ENCODE results near the gene PDE7B.

The PDE7B gene

GRCh38 chr6:135941275-135942025 lies 89.9 kb downstream of the PDE7B start:
- no peak overlapping the region for H3K27ac ChIP-seq
- TF ChIP-seq, protein P1, sequence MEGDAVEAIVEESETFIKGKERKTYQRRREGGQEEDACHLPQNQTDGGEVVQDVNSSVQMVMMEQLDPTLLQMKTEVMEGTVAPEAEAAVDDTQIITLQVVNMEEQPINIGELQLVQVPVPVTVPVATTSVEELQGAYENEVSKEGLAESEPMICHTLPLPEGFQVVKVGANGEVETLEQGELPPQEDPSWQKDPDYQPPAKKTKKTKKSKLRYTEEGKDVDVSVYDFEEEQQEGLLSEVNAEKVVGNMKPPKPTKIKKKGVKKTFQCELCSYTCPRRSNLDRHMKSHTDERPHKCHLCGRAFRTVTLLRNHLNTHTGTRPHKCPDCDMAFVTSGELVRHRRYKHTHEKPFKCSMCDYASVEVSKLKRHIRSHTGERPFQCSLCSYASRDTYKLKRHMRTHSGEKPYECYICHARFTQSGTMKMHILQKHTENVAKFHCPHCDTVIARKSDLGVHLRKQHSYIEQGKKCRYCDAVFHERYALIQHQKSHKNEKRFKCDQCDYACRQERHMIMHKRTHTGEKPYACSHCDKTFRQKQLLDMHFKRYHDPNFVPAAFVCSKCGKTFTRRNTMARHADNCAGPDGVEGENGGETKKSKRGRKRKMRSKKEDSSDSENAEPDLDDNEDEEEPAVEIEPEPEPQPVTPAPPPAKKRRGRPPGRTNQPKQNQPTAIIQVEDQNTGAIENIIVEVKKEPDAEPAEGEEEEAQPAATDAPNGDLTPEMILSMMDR (conservative IDR thresholded peaks at IDR 0.05), result no peak

DNA sequence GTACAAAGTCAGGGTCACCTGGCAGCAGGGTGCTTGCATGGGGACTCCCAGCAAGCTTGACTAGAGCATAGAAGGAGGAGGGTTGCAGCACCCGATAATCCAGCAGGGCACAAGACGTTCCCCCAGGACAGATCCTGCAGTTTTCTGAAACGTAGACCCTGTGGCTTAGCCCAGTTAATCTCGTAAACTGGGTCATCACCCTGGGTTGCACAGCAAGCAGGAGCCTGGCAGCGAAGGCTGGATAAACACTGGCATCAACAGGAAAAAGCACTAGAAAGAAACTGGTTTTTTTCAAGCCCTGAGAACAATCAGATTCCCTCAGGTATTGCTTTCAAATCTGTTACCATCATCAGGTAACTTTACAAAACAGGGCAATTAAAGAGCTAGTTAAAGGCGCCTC lies 92.6 kb downstream of the PDE7B start:
- TF ChIP-seq, protein P1 (conservative IDR thresholded peaks at IDR 0.05), result no peak
- peak overlapping the region; percentile 57 for H3K27ac ChIP-seq

GRCh38 chr6:135946674-135947073 lies 95.2 kb downstream of the PDE7B start:
- peak overlapping the region; percentile 74 for H3K27ac ChIP-seq
- TF ChIP-seq, protein P1 (conservative IDR thresholded peaks at IDR 0.05), result no peak

- TF ChIP-seq, protein P1 (conservative IDR thresholded peaks at IDR 0.05), result no peak
- H3K27ac ChIP-seq, result no peak overlapping the region
Observed at GRCh38 chr6:135950669-135951068, 99.2 kb downstream of the PDE7B start.

DNA sequence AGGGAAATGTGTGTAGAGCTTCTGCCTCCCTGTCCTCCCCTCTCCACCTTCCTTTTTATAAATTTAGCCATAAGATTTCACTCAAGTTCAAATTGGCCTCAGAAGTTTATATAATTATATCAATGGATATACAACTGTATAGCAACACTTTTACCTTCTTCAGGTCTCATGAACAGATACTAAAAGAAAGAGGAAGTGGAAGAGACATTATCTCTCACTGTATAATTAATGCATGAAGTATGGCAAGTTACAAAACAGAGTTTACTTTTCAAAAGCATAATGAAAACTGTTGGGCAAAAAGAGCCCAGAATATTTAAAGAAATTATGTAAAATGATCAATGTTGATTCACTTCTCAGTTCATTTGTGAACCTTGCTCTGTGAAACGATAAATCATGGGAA lies 99.7 kb downstream of the PDE7B start:
- TF ChIP-seq, protein P1 (conservative IDR thresholded peaks at IDR 0.05), result no peak
- H3K27ac ChIP-seq, result no peak overlapping the region

- no peak overlapping the region for H3K27ac ChIP-seq
- TF ChIP-seq, protein P1 (conservative IDR thresholded peaks at IDR 0.05), result no peak
Observed at GRCh38 chr6:135953818-135954217, 102.3 kb downstream of the PDE7B start.

- TF ChIP-seq, protein P1 (conservative IDR thresholded peaks at IDR 0.05), result no peak
- H3K27ac ChIP-seq, result no peak overlapping the region
Observed at GRCh38 chr6:135955099-135955498, 103.6 kb downstream of the PDE7B start.
